Erythroblast (primary cell): ENCODE results near the gene OR2V2.

Source experiments
- DNase-seq, 2 experiments: peaks; one replicate each; lab custom pipeline; 2025; lab: John Stamatoyannopoulos, UW
- GATA1 ChIP-seq: IDR thresholded peaks from 2 replicates; pipeline ENCODE4 v1.6.1; 2011; ENCODE audit warnings: low read depth, mild to moderate bottlenecking, control low read depth, low read length, moderate library complexity
- POLR2A ChIP-seq: IDR thresholded peaks from 2 replicates; pipeline ENCODE4 v1.6.1; 2011; ENCODE audit warnings: mild to moderate bottlenecking, low read length

The OR2V2 gene

DNA sequence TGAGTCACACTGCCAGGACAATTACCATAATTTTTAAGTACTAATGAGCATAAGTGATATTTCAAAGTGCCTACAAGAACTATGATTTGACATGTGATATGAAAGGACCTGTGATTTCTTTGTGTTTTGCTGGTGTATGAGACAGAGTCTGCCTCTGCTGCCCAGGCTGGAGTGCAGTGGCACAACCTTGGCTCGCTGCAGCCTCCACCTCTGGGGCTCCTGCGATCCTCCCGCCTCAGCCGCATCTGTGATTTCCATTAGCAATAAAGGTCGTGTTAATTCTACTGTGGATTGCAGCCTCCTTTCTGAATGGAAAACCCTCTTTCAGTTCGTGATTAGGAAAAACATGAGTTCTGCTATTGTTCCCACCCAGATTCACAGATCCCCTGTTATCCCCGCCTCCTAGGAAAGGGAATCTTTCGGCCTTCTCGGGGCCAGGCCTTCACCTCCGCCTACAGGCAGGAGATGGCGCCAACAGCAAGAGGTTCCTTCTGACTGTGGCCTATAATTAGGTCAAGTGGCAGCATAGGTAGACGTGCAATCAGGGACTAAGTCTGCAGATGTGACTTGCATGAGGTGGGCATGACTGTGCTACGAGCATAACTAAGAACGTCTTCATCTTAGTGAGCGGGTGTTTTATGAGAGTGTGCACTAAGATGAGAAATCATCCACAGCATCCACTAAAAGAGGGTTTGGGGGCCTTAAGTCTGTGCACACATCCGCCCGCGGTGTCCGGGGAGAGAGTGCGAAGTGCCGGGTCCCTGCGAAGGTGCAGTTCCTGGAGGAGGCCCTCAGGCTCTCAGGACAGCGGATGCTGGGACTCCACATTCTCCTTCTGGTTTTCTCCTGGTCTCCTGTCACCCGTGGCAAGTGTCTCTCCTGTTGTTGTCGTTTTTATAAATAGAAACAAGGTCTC is 34.5 kb downstream of the OR2V2 start:
- no peak for DNase-seq
- TF ChIP-seq GATA1 (no peak), POLR2A (no peak)

DNA sequence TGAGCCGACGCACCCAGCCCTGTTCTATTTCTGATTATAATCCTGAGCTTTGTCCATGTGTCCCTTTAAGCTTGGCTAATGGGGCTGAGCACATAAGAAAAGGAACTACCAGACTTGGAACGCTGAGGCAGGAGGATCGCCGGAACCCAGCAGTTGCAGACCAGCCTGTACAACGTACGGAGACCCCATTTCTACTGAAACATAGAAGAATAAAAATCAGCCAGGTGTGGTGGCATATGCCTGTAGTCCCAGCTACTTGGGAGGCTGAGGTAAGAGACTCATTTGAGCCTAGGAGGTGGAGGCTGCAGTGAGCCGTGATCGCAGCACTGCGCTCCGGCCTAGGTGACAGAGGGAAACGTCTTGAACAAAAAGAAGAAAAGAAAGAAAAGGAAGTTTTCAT is 35.3 kb downstream of the OR2V2 start:
- no peak for DNase-seq
- TF ChIP-seq GATA1 (no peak), POLR2A (no peak)

DNA sequence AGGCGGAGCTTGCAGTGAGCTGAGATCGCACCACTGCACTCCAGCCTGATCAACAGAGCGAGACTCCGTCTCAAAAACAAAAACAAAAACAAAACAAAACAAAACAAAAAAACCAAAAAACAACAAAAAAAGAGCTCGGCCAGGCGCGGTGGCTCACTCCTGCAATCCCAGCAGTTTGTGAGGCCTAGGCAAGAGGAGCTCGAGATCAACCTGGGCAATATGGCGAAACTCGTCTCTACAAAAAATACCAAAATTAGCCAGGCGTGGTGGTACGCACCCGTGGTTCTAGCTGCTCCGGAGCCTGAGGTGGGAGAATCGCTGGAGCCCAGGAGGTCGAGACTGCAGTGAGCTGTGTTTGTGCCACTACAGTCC is 37.4 kb downstream of the OR2V2 start:
- no peak for DNase-seq
- TF ChIP-seq GATA1 (no peak), POLR2A (no peak)

DNA sequence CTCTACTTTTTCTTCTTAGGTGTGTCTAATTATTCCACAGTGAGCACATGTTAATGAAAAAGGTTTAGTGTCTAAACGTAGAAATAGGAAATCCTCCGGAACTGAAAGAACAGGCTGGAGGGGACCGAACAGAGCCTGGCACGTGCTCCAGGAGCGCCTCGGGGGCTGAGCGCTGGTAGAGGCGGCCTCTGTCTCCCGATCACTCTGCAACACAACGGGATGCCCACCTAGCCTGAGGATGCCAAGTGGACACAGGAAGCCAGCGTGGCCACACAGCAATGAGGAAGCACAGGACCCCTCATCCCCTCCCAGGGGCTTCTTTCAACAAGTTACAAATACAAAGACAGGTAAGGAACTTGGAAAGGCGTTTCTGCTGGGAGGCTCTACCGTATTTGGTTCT is 38.2 kb downstream of the OR2V2 start:
- TF ChIP-seq POLR2A (no peak), GATA1 (no peak)
- no peak for DNase-seq

DNA sequence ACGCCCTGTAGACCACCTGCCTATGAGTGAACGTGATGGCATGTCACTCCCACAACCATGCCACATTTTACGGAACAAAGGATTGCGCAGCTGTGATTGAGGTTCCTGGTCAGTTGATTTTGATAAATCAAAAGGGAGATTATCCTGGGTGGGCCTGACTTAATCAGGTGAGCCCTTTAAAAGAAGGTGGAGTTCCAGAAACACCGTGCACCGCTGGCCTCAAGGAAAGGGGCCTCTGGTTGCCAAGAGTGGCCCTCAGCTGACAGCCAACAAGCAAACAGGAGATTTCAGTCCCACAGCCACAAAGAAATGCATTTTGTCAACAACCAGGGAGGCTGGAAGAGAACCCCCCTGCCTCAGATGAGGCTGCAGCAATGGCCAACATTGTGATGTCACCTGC is 38.6 kb downstream of the OR2V2 start:
- TF ChIP-seq GATA1: no peak
- TF ChIP-seq POLR2A: no peak

DNA sequence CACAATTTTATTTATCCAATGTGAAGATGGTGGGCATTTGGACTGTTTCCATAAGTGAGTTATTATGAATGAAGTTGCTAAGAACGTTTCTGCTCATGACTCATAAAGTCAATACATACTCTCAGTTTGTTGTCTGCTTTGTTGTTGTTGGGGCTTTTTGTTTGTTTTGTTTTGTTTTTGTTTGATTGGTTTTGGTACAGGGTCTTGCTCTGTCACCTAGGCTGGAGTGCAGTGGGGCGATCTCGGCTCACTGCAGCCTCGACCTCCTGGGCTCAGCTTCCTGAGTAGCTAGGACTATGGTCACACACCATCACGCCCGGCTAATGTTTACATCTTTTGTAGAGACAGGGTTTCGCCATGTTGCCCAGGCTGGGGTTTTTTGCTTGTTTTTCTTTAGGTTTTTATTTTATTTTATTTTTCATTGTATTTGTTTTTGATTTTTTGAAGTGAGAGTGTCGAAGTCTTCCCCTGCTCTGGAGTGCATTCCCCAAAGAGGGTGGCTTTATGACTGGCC is 39.7 kb downstream of the OR2V2 start:
- TF ChIP-seq POLR2A (no peak), GATA1 (no peak)

More for the DNA sequence above, 38.6 kb downstream of the OR2V2 start:
- no peak for DNase-seq

DNA sequence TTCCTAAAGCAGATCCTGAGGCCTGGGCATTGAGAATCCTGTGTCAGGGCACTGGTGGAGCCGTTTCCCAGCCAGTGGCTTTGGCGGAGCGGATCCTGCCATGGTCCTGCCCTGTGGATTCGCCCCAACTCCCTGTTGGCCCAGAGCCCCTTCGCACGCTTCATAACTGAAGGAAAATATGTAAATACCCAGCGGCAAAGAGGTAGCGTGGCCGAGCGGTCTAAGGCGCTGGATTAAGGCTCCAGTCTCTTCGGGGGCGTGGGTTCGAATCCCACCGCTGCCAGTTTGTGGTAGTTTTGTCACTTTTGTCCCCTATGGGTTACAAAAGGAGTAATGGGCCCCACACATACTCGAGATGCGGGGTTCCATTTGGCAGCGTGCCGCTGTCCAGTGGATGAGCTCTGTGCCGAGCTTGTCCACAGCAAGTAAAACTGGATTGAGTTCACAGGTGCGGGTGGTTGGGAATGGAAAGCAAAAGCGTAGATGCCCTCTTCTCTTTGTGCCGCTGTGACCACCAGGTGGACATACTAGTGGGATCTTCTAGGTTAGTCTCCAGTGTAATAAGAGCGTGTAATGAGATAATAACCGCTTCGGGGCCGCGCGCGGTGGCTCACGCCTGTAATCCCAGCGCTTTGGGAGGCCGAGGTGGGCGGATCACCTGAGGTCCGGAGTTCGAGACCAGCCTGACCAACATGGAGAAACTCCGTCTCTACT is 40.3 kb downstream of the OR2V2 start:
- DNase-seq: no peak
- TF ChIP-seq POLR2A: no peak
- TF ChIP-seq GATA1: no peak

More for the DNA sequence above, 39.7 kb downstream of the OR2V2 start:
- DNase-seq: no peak

DNA sequence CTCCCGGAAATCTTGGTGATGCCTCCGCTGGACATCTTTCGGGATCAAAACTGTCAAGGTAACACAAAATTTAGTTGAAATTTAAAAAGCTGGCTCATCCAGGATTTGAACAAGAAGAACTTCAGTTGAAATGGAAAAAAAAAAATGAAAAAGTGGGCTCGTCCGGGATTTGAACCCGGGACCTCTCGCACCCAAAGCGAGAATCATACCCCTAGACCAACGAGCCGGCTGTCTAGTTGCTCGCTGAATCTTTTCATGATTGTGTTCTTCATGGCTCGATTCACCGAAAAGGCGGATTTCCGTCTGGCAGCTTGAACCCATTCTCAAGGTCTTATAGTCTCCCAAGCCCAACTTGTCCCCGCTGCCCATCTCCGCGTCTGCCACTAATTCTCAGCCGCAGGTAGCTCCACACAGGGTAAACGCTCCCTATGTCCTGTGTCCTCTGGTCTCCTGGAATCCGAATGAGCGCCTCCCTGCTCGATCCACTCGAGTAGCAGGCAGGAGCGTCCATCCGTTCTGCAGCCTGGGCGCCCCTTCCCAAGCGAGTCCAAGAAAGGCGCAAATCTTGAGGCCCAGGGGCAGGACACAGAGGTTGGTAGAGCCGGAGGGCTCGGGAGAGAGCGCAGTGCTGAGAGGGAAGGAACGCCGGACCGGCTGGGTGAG is 41.4 kb downstream of the OR2V2 start:
- DNase-seq: no peak
- TF ChIP-seq POLR2A (no peak), GATA1 (no peak)

DNA sequence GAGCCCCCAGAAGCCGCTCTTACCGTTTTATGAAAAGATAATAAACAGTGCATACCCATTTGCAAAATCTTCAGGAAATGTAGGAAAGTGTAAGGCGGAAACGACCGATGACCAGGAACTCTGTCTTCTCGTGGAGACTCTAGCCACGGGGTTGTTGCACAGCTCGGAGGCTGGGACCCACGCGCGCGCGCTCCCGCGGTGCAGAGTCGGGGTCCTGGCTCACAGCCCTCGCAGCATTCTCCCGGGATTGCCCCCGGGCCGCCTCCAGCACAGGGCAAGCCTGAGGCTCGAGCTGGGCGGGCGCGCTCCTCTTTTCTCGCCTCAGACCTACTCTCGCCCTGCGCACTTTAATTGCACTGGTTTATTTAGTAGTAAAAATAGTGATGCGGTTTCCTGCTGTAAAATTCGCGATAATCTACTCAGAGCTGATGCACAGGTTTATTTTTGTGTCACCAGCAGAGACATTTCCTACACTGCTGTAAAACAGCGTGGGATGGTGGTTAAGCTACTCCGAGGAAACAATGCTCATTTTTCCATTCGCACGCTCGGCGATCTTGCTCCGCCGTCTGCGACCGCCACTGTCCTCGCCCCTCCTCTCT is 42.1 kb downstream of the OR2V2 start:
- TF ChIP-seq POLR2A (no peak), GATA1 (no peak)
- DNase-seq: no peak

DNA sequence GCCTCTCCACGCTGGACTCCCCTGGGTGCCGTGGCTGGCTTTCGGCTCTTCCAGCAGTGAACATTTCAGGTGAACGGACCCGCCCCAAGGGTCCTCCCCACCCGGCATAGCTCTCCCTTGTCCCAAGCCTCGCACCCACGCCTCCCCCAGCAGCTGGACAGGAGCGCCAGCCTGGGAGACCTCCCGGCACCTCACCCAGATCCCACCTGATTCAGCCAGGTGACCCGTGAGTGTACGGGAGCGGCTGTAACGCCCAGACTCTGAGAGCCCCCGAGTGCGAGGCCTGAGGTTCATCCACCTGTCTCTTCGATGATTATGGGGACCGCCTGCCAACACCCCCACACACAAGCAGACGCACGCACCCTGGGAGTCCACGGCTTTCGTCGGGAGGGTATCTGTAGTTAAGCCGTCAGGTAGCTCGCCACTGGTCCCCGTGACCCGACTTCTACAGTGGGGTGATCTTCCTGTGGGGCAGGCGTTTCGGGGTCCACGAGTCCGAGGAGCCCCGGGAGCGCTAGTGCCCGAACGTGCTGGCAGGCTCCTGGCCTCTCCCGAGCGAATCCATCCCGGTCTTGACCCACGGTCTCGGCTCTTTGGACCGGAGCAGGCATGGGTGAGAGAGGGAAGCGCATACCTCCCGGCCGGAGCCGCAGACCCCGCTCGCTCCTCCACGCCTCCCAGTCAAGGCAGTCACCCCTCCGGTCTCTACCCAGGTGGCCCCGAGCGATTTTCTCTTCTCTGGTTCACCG is 42.8 kb downstream of the OR2V2 start:
- DNase-seq: no peak
- TF ChIP-seq GATA1 (no peak), POLR2A (no peak)

DNA sequence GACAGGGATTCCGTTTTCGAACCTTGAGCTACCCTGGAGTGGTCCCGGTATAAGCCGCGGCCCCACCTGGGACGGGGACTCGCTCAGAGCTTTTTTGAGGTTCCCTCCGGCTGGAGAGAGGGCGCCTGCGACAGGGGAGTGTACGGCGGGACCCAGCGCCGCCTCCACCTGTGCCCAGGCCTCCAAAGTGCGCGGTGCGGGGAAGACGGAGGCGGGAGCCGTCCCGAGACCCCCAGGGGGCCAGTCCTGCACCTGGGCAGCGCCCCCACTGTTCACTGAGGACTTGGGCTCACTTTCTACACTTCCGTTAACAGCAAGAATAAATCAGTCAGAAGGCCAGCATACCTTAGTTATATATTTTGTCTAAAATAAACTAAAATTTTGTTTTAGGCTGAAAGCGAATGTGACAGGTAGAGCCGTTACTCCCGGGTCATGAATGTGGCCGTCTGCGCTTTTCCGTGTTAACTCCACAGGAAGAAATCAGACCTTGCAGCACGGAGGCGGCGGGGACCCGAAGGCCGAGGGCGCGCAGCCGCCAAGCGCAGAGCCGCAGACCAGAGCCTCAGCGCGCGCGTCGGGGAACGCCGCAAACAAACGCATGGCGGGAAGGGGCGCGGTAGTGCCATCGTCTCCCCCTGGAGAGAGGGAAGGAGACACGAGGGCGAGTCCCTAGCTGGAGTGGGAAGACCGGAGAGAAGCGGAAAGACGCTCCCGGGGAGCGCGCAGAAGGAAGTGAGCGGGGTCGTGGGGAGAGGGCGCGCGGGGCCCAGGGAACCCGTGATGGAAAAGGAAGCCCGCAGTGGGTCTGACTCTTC is 43.5 kb downstream of the OR2V2 start:
- TF ChIP-seq POLR2A (no peak), GATA1 (no peak)
- no peak for DNase-seq
